K562 (cell line): ENCODE data around the gene IL27RA. TPM values are rescaled to one million over a fixed set of nuclear protein-coding genes. Genes with fewer than 3 reads are reported as not detected.
A peak's percentile ranks its signal among the peaks of the same experiment; 100 is the strongest.

Experiments used
- ARHGAP35 ChIP-seq: fragments of 450-650 bp; IDR thresholded peaks from 2 replicates; pipeline ENCODE4 v1.6.1; 2018; ENCODE audit not compliant: partially characterized antibody
- HDAC1 ChIP-seq, 2 experiments: fragments of 450-650 bp; IDR thresholded peaks; 2 replicates each; pipeline ENCODE4 v1.6.1; 2016 to 2017; ENCODE audit warnings: inconsistent platforms in 1 of 2, mild to moderate bottlenecking in 1 of 2, moderate library complexity in 1 of 2
- KAT7 ChIP-seq: sonication (generic); formaldehyde crosslinking; IDR thresholded peaks from 2 replicates; pipeline ENCODE4 v1.8.0; 2022; ENCODE audit warnings: missing genetic modification reagents, mild to moderate bottlenecking, borderline replicate concordance
- MAFG ChIP-seq: fragments of 450-650 bp; conservative IDR thresholded peaks from 2 replicates; pipeline ENCODE4 v1.6.1; 2016; ENCODE audit warnings: missing genetic modification characterization, missing compliant biosample characterization
- MED1 ChIP-seq: sonication (generic); formaldehyde crosslinking; IDR thresholded peaks from 2 replicates; pipeline ENCODE4 v1.8.1; 2023; ENCODE audit warnings: missing genetic modification reagents, borderline replicate concordance
- MITF ChIP-seq: IDR thresholded peaks from 2 replicates; pipeline ENCODE4 v1.6.1; 2014; ENCODE audit warnings: antibody characterized with exemption
- REST ChIP-seq, 2 experiments: fragments of 450-650 bp; formaldehyde crosslinking in 1 of 2; IDR thresholded peaks; 2 replicates each; pipeline versions ENCODE4 v1.4.0 to v1.6.1; 2014 to 2020; ENCODE audit warnings: mild to moderate bottlenecking in 2 of 2, borderline replicate concordance in 1 of 2, low read depth in 1 of 2
- SMARCE1 ChIP-seq: fragments of 450-650 bp; IDR thresholded peaks from 2 replicates; pipeline ENCODE4 v1.7.1; 2016; ENCODE audit warnings: mild to moderate bottlenecking
- THRAP3 ChIP-seq: fragments of 450-650 bp; IDR thresholded peaks from 2 replicates; pipeline ENCODE4 v1.6.1; 2016; ENCODE audit warnings: mild to moderate bottlenecking, inconsistent platforms, borderline replicate concordance
- ZBTB43 ChIP-seq: sonication (generic); formaldehyde crosslinking; IDR thresholded peaks from 2 replicates; pipeline ENCODE4 v1.8.0; 2023; ENCODE audit warnings: mild to moderate bottlenecking, missing genetic modification reagents
- ZC3H8 ChIP-seq: fragments of 450-650 bp; IDR thresholded peaks from 2 replicates; pipeline ENCODE4 v1.6.1; 2017
- ZFP36 ChIP-seq: fragments of 150-350 bp; IDR thresholded peaks from 2 replicates; pipeline ENCODE4 v1.6.1; 2018; ENCODE audit warnings: low read length, low read depth; ENCODE audit not compliant: partially characterized antibody
- ZFX ChIP-seq: sonication (generic); formaldehyde crosslinking; IDR thresholded peaks from 2 replicates; pipeline ENCODE4 v1.8.0; 2022; ENCODE audit warnings: mild to moderate bottlenecking, missing genetic modification reagents, moderate library complexity
- ZNF124 ChIP-seq: sonication (generic); formaldehyde crosslinking; IDR thresholded peaks from 2 replicates; pipeline ENCODE4 v1.8.1; 2022; ENCODE audit warnings: missing genetic modification reagents
- ZNF699 ChIP-seq: fragments of 250-450 bp; sonication (Bioruptor Pico); IDR thresholded peaks from 2 replicates; pipeline ENCODE4 v1.8.0; 2021; ENCODE audit warnings: mild to moderate bottlenecking, moderate library complexity; ENCODE audit not compliant: insufficient replicate concordance
- polyA plus RNA-seq, 8 experiments: library from polyadenylated mRNA; depleted of rRNA in 4 of 8; stranded (reverse) in 5 of 8; unstranded in 3 of 8; fragments of >200 nt; fragmentation: Nextera tagmentation in 2 of 8; fragmentation: Illumina TruSeq in 1 of 8; extraction: Ambion mirVana in 2 of 8; extraction: Trizol in 1 of 8; gene quantifications; 2 replicates each; pipeline versions ENCODE4 v1.2.1 to v1.2.3, GENCODE V29; 2011 to 2014; ENCODE audit warnings: inconsistent platforms in 1 of 8, missing spikeins in 1 of 8
- total RNA-seq, 7 experiments: library from RNA; depleted of rRNA in 6 of 7; stranded (reverse); fragments of >200 nt in 6 of 7; fragmentation: Illumina TruSeq in 2 of 7; extraction: Trizol in 2 of 7; gene quantifications; 2 replicates each; pipeline versions ENCODE4 v1.2.1 to v1.2.3, GENCODE V29; 2011 to 2021; ENCODE audit warnings: low replicate concordance in 1 of 7

IL27RA gene
- total and polyA plus RNA-seq, 9 of the 15 experiments (the other 6 are each of a cell fraction or from before 2014, with no cell fraction given), result 1.9 to 15.9 (median 12.0) TPM

GRCh38 chr19:14080887-14081796, 49.6 kb downstream of the IL27RA start (continued):
- TF ChIP-seq REST (IDR thresholded peaks at IDR 0.05; ENCODE audit: borderline replicate concordance) (no peak), REST (CRISPR knock-in tag; IDR thresholded peaks at IDR 0.05; ENCODE audit: low read depth) (no peak), ZC3H8 (no peak), ZBTB43 (CRISPR knock-in tag) (0 out of 2 replicates have a peak, but pooled peaks have one; percentile 36), SMARCE1 (no peak), ZNF124 (CRISPR knock-in tag) (no peak), KAT7 (CRISPR knock-in tag) (no peak), ZFX (peak; percentile 86), ARHGAP35 (no peak), ZNF699 (no peak), ZFP36 (no peak), MITF (no peak), MAFG (tag) (0 out of 2 replicates have a peak, but pooled peaks have one; percentile 12), HDAC1 (IDR thresholded peaks at IDR 0.05) (0 out of 4 replicates have a peak, but pooled peaks of 1 of the 2 experiments have one; percentile 38), THRAP3 (no peak), MED1 (CRISPR knock-in tag) (no peak)
